Glutamatergic neuron (in vitro differentiated cells): Measurements from ENCODE around the gene CLDN2. TPM values are rescaled to one million over a fixed set of nuclear protein-coding genes. Genes with fewer than 3 reads are reported as not detected.

Source experiments
- DNase-seq: peaks from one replicate; pipeline ENCODE4 v3.0.0; 2022
- H3K27ac Mint-ChIP-seq: one replicate; pipeline ENCODE4 v1.8.0; 2020; ENCODE audit warnings: mild to moderate bottlenecking, mixed read lengths, inconsistent platforms; ENCODE audit not compliant: unreplicated experiment
- H3K27me3 Mint-ChIP-seq: one replicate; pipeline ENCODE4 v1.8.0; 2020; ENCODE audit warnings: mild to moderate bottlenecking, moderate library complexity, mixed read lengths, inconsistent platforms; ENCODE audit not compliant: unreplicated experiment
- H3K36me3 Mint-ChIP-seq: one replicate; pipeline ENCODE4 v1.8.0; 2020; ENCODE audit warnings: mild to moderate bottlenecking, mixed read lengths, inconsistent platforms; ENCODE audit not compliant: unreplicated experiment
- H3K4me1 Mint-ChIP-seq: one replicate; pipeline ENCODE4 v1.8.0; 2020; ENCODE audit warnings: mild to moderate bottlenecking, low read depth, mixed read lengths, inconsistent platforms; ENCODE audit not compliant: unreplicated experiment
- H3K4me3 Mint-ChIP-seq: one replicate; pipeline ENCODE4 v1.8.0; 2020; ENCODE audit warnings: mild to moderate bottlenecking, mixed read lengths, inconsistent platforms; ENCODE audit not compliant: unreplicated experiment
- H3K9me3 Mint-ChIP-seq: one replicate; pipeline ENCODE4 v1.8.0; 2020; ENCODE audit warnings: mild to moderate bottlenecking, moderate library complexity, mixed read lengths, inconsistent platforms; ENCODE audit not compliant: unreplicated experiment
- total RNA-seq: library from RNA; stranded (reverse); fragmentation: NEBNext Ultra II Directional; extraction: Animal tissue kit (Norgen Biotek cat#: 25700); gene quantifications from one replicate; pipeline ENCODE4 v1.2.1, GENCODE V29; 2021; ENCODE audit not compliant: unreplicated experiment
- TF ChIP-seq, protein P1 (sequence below): fragments of 200-600 bp; sonication (generic); IDR thresholded peaks from one replicate; pipeline ENCODE4 v1.5.0; 2021; ENCODE audit not compliant: partially characterized antibody, unreplicated experiment

CLDN2 gene
- total RNA-seq, 1 donor from 2014 or later = not detected

DNA sequence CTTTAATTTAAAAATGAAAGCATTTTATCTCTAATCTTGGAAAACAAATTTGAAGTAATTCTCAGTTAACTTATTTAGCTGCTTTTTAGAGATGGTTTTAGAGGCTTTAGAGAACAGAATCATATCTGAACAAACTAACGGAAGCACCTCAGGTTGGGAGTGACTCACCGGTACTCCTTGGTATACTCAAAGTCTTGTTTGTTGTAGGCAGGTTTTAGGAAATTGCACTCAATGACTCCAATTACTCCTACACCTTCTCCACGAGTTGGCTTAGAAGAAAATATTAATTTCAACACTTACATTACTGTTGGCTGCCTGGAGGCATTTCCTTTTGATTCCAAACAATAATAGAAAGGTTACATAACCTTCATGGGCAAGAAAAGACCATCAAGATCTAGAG is 56.2 kb downstream of the CLDN2 start:
- Mint-ChIP-seq H3K27ac (no peak overlapping the region), H3K4me3 (no peak overlapping the region), H3K27me3 (no peaks in the 10 kb centered on the region), H3K9me3 (no peaks in the 10 kb centered on the region), H3K4me1 (no peaks in the 10 kb centered on the region), H3K36me3 (no peaks in the 10 kb centered on the region)
- TF ChIP-seq, protein P1, sequence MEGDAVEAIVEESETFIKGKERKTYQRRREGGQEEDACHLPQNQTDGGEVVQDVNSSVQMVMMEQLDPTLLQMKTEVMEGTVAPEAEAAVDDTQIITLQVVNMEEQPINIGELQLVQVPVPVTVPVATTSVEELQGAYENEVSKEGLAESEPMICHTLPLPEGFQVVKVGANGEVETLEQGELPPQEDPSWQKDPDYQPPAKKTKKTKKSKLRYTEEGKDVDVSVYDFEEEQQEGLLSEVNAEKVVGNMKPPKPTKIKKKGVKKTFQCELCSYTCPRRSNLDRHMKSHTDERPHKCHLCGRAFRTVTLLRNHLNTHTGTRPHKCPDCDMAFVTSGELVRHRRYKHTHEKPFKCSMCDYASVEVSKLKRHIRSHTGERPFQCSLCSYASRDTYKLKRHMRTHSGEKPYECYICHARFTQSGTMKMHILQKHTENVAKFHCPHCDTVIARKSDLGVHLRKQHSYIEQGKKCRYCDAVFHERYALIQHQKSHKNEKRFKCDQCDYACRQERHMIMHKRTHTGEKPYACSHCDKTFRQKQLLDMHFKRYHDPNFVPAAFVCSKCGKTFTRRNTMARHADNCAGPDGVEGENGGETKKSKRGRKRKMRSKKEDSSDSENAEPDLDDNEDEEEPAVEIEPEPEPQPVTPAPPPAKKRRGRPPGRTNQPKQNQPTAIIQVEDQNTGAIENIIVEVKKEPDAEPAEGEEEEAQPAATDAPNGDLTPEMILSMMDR = no peak
- DNase-seq = no peak

Other genes with a start within 250 kb of the CLDN2 start
- gene RNF128, start 193.7 kb upstream of the CLDN2 start, total RNA-seq = not detected
- 4.6 TPM for gene TBC1D8B, start 117.7 kb upstream of the CLDN2 start, total RNA-seq
- not detected for gene RIPPLY1, start 17.1 kb upstream of the CLDN2 start, total RNA-seq
- gene MORC4, start 79.8 kb downstream of the CLDN2 start, total RNA-seq = 2.0 TPM
- 18.9 TPM for gene RBM41, start 198.4 kb downstream of the CLDN2 start, total RNA-seq